Right renal cortex interstitium (tissue), 3 donors: ENCODE data around the gene SLC25A53. TPM values are rescaled to one million over a fixed set of nuclear protein-coding genes. Genes with fewer than 3 reads are reported as not detected.
"Not testable (repeated sequence)": the region's sequence is repeated elsewhere in the genome, so short reads cannot be mapped to it uniquely, and the experiment has no call there.

ENCODE experiments used
- DNase-seq, 3 donors: peaks; one replicate each; pipeline ENCODE4 v3.0.0-alpha.2; 2013; ENCODE audit warnings: low read depth in 3 of 3, low spot score in 2 of 3
- polyA plus RNA-seq, 3 donors: library from polyadenylated mRNA; unstranded; fragments of 120-200 nt; gene quantifications; one replicate each; pipeline ENCODE4 v1.2.1, GENCODE V29; 2013; ENCODE audit not compliant: insufficient read length in 3 of 3

Gene SLC25A53
- polyA plus RNA-seq, 3 donors = 9.6 to 11.1 (median 10.3) TPM

- no peak for DNase-seq
Measured at GRCh38 chrX:104135677-104136076, 21.1 kb downstream of the SLC25A53 start.

GRCh38 chrX:104134583-104135261, 22.1 kb downstream of the SLC25A53 start:
- DNase-seq = no peak

GRCh38 chrX:104130808-104131207, 26.0 kb downstream of the SLC25A53 start:
- DNase-seq = no peak

GRCh38 chrX:104126856-104127255, 30.0 kb downstream of the SLC25A53 start:
- DNase-seq = no peak

- DNase-seq = no peak
Measured at GRCh38 chrX:104122829-104123228, 34.0 kb downstream of the SLC25A53 start.

- DNase-seq = no peak
Measured at GRCh38 chrX:104118765-104119164, 38.0 kb downstream of the SLC25A53 start.

- no peak for DNase-seq
Measured at GRCh38 chrX:104117759-104118158, 39.0 kb downstream of the SLC25A53 start.

- peak in 1 of 3 donors; percentile 10 for DNase-seq
Measured at GRCh38 chrX:104113222-104113965, 43.4 kb downstream of the SLC25A53 start.

GRCh38 chrX:104112326-104112951, 44.4 kb downstream of the SLC25A53 start, which contains the start of gene ZCCHC18:
Gene ZCCHC18, plus strand, starts transcription at chrX:104112523. Its CDS starts 1,589 bp downstream, at chrX:104114112.
- DNase-seq = peak in 2 of 3 donors; percentile 18 to 47

- not testable (repeated sequence) for DNase-seq
Measured at GRCh38 chrX:104110491-104111240, 46.1 kb downstream of the SLC25A53 start.

- DNase-seq = no peak
Measured at GRCh38 chrX:104108955-104109354, 47.9 kb downstream of the SLC25A53 start.

- no peak for DNase-seq
Measured at GRCh38 chrX:104105330-104106262, 51.2 kb downstream of the SLC25A53 start.

GRCh38 chrX:104104676-104105075, 52.1 kb downstream of the SLC25A53 start:
- DNase-seq = no peak

- DNase-seq = no peak
Measured at GRCh38 chrX:104098919-104099318, 57.9 kb downstream of the SLC25A53 start.

- no peak for DNase-seq
Measured at GRCh38 chrX:104098151-104098808, 58.5 kb downstream of the SLC25A53 start.

- DNase-seq = no peak
Measured at GRCh38 chrX:104085919-104086318, 70.9 kb downstream of the SLC25A53 start.

GRCh38 chrX:104085477-104085876, 71.3 kb downstream of the SLC25A53 start:
- no peak for DNase-seq

- no peak for DNase-seq
Measured at GRCh38 chrX:104084534-104085277, 72.1 kb downstream of the SLC25A53 start.
